Stimulated activated CD4-positive, alpha-beta T cell treated with anti-CD3 and anti-CD28 coated beads, Interleukin-1b, Interleukin-23, amount 100 ng/mL, for 48 hours (primary cell): Measurements from ENCODE around the gene EPHB3.

Experiments used
- DNase-seq: peaks from one replicate; pipeline ENCODE4 v3.0.0-alpha.2; 2020

The EPHB3 gene

GRCh38 chr3:184543843-184544512 lies 17.6 kb upstream of the EPHB3 start:
- DNase-seq, result peak; percentile 80

DNA sequence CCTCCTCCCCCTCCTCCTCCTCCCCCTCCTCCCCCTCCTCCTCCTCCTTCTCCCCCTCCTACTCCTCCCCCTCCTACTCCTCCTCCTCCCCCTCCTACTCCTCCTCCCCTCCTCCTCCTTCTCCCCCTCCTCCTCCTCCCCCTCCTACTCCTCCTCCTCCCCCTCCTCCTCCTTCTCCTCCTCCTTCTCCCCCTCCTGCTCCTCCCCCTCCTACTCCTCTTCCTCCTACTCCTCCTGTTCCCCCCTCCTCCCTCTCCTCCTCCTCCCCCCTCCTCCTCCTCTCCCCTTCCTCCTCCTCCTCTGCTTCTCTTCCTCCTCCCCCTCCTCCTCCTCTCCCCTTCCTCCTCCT lies 17.1 kb upstream of the EPHB3 start:
- DNase-seq, result no peak

DNA sequence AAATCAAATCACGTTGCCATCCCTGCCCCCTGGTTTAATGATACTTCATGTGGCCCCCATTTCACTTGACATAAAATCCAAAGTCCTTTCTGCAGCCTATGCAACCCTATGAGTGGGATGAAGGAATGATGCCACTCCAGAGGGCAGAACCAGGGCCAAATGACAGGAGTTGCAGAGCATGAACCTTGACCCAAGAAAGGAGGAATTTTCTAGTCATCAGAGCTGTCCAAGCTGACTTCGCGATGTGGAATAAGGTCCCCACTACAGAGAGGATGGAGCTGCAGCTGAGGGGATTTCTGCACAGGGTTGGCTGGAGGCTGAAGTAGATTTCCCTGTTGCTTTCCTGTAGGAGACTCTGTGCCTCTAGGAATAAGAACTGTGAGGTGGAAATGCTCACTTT lies 15.8 kb upstream of the EPHB3 start:
- no peak for DNase-seq

DNA sequence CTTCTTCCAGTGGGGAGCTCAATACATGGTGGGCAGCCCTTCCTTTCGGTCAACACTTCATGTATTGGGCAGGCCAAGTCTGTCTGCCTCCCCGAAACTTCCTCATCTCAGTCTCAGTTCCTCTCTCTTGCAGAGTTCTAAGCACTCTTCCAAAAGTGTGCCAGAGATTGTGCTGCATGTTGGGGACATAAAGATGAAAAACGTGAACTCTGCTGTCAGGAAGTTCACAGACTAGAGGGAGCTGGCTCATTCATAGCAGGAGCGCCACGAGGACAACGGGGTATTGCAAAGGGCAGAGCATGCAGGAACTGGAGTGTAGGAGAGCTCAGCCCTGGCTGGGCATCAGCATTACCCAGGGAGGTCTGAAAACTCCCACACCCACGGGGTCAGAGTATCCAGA lies 15.3 kb upstream of the EPHB3 start:
- DNase-seq, result no peak

DNA sequence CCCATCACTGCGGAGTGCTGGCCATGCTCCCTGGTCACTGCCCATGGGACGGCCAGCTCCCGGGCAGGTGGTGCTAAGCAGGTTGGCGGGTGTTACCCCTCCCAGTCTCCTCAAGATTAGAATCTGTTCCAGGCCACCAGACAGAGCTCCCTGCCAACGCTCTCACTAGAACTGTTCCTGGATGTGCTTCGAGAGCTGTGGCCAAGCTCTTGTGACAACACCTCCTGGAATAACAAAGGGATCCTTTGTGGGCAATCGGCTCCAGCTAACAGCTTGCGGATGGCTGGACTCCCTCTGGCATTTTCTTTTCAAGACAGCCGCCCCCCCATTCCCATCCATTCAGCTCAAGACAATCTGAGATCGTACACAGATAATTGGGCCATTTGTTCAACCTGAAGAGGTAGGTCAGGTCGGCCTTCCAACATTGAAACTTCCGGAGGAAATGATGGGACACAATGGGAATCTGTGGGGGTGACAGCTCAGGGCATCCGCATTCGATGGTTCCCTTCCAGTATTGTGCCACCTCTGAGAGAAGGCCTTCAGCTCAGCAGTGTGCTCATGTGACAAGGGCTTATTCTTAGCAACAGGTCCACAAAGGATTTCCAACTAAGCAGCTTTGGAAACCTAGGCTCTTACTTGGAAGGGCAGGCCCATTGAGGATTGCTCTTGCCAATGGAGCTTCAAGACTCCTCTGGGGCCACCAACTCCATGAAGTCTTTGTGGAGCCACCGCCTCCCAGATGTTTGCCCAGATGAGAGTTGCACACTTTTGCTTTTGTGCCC lies 11.6 kb upstream of the EPHB3 start:
- no peak for DNase-seq

- DNase-seq, result no peak
Measured at GRCh38 chr3:184551103-184551502, 10.5 kb upstream of the EPHB3 start.

GRCh38 chr3:184551614-184552256 lies 9.8 kb upstream of the EPHB3 start:
- DNase-seq, result no peak

DNA sequence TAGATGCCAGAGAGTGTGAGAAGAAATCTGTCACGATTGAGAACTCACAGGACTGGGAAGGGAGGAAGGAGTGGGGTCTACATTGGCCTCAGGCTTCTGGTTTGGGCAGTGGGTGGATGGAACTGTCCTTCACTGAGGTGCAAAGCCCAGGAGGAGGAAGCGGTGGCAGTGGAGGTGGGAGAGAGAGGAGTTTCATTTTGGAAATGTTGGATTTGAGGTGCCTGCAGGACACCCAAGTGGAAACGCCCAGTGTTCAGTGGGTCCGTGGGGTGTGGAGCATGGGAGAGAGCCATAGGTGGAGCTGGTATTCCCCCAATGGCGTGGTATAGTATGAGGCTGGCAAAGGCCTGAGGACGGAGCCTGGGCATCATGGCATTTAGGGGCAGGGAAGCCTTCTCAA lies 9.3 kb upstream of the EPHB3 start:
- no peak for DNase-seq

GRCh38 chr3:184552863-184553262 lies 8.7 kb upstream of the EPHB3 start:
- no peak for DNase-seq

DNA sequence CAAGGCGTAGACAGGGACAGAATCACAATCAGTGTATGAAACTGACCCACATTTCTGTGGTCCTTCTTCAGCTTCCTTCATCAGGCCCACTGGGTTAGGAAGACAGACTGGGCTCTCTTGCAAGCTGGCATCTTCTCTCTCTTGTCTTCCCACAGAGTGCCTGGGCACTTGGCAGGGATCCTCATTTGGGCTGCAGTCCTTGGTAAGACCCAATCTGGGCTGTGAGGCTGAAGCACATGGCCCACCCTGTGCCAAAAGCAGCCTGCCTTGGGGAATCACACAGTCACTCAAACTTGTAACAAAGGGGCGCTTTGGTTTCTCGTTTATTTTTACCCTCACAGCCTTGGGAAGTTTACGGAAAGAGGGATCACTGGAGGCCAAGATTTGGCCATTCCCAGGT lies 8.2 kb upstream of the EPHB3 start:
- DNase-seq, result no peak

DNA sequence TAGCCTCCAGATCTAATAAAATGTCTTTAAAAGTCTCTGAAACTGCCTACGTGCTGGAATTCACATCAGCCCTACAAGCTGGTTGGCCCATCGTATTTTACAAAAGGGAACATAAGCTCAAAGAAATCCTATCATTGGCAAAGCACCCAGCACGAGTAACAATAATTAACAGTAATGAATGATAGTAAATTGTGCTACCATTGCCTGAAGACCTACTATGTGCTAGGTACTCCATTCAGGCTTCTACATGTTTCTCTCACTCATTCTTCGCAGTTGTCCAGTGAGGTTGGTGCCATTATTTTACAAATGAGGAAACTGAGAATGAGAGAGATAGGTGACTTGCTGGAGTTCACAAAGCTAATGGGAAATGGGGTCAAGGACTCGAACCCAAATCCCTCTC lies 7.1 kb upstream of the EPHB3 start:
- DNase-seq, result no peak

DNA sequence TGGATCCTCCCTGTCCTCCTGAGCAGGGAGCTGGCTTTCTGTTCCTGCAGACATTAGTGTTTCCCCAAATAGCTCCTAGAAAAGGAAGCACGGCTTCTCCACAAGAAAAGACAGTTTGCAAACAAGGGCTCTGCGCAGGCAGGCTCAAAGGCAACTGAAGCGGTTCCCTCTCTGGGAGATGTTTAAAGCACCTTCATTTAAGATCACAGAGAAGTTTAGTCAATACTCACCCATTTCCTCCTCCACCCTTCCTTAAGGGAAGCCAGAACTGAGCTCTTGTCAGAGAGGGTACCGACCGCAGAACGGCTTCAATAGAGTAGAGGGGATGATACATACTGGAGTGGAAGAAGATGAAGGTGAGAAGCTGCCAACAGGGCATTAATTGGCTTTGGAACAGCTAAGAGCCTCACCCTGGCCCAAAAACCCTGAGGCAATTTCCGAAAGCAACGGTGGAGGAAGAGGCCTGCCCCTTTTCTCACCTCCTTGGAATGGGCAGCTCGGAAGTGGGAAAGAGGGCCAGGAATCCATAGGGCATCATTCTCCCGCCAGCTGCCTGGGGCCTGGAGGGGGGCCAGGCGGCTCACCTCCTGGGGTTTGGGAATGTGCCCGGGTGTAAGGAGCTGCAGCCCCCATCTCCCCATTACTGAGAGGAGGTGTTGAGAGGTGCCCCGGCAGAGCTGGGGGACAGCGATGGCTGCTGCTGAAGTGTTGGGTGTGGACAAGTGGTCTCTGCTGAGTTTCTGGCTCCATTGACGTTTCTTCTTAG lies 4.8 kb upstream of the EPHB3 start:
- no peak for DNase-seq

- DNase-seq, result no peak
Measured at GRCh38 chr3:184557348-184557950, 4.1 kb upstream of the EPHB3 start.

- no peak for DNase-seq
Measured at GRCh38 chr3:184558726-184559125, 2.9 kb upstream of the EPHB3 start.

DNA sequence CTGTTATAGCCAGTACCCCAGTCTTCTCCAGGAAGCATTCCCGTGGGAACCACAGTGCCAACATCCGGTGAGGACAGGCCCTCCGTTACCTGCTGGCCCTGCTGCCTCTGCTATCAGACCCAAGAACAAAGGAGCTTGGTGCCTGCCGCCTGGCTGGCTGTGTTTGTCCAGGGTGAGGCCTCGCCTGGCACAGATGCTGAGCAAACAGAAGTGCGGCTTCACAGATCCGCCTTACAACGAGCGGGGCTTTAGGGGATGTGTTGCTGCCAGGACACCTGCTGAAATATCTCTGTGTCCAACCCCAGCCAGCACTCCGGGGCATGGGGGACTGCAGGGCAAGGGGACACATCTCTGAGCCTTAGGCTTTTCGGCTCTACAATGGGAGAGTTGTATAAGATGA lies 2.2 kb upstream of the EPHB3 start:
- DNase-seq, result no peak

DNA sequence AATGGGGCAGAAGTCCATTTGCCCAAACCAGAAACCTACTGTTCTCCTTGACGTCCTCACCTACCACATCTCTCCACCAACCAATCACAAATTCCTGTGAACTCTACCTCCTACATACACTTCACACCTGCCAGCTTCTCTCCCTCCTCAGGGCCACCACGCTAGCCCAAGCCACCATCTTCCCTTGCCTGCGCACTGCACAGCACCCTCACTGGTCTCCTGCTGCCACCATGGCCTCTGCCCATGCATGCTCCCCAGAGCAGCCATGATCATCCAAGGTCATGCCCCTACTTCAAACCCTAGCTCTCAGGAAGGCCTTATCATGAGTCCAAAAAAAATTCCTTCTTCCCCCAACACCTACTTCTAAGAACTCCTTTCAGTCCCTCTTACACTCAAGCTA lies 1.1 kb upstream of the EPHB3 start:
- no peak for DNase-seq

DNA sequence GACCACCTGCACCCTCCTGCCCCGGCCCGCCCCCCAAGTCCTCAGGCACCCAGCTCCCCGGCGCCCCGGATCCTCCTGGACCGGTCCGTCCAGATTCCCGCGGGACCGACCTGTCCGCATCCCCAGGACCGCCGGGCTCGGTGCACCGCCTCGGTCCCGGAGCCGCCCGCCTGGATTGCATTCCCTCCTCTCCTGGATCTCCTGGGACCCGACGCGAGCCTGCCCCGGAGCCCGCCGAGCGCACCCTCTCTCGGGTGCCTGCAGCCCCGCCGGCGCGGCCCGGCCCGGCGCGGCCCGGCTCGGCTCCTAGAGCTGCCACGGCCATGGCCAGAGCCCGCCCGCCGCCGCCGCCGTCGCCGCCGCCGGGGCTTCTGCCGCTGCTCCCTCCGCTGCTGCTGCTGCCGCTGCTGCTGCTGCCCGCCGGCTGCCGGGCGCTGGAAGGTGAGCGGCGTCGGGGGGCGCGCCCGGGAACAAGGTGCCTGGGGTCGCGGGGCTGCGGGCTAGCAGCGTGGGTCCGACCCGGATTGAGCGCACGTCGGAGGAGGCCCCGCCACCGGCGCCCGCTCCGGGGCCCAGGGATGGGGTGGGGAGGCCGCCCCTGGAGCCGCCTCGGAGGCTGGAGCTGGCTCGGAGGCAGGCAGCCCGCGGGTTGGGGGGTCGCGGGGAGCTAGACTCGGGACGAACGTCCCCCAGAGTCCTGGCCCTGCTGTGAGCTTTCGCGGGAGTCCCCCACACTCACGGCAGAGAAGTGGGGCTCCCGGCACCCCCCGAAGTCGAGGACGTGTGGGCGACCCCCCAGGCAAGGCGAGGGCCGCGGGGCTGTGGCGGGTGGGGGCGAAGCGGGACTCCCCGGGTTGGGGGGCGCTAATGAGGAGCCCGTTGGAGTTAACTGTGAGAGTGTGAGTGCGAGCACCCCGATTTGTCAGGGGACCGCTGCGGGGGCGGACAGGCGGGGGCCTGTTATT lies 610 bp downstream of the EPHB3 start:
- DNase-seq, result no peak

GRCh38 chr3:184562878-184563560 lies 1.4 kb downstream of the EPHB3 start:
- no peak for DNase-seq

DNA sequence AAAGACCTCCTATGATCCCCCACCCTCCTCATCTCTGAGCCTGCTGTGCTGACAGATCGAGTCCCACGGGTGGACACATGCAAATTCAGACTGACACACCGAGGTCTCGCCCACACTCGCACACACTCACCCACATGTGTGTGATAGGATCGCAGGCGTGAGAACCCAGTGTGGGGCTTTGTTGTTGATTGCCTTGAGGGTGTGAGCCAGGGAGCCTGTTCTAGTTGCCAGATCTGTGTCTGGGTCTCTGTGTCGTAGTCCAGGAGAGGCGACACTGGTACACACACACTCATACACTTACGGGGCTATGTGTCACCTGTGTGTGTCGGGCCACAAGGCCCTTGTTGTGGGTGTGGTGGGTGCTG lies 2.0 kb downstream of the EPHB3 start:
- no peak for DNase-seq

GRCh38 chr3:184563941-184564684 lies 2.5 kb downstream of the EPHB3 start:
- DNase-seq, result no peak
